KBM-7 (cell line): ENCODE results near the gene POC1B.
A peak's percentile ranks its signal among the peaks of the same experiment; 100 is the strongest.
"Not testable (repeated sequence)": the region's sequence is repeated elsewhere in the genome, so short reads cannot be mapped to it uniquely, and the experiment has no call there.

ENCODE experiments used
- DNase-seq: peaks from one replicate; pipeline ENCODE4 v3.0.0-alpha.2; 2015
- in situ Hi-C: fragments of 300-500 bp; cut with MboI; formaldehyde crosslinking; loops from 2 replicates; pipeline ENCODE4 v1.14.3; 2020; ENCODE audit warnings: low sequenced_read_pairs, low pct_unique_long_range_greater_than_20kb, mixed read lengths

POC1B gene

GRCh38 chr12:89474615-89475014 lies 51.2 kb downstream of the POC1B start:
- in situ Hi-C loops: loop anchor here (25.0 kb wide), 1 partner anchor 437 kb away; no protein-coding TSS in a partner anchor
- DNase-seq: no peak

GRCh38 chr12:89472508-89472907 lies 53.3 kb downstream of the POC1B start:
- in situ Hi-C loops: loop anchor here (25.0 kb wide), 1 partner anchor 435 kb away; no protein-coding TSS in a partner anchor
- DNase-seq: no peak

GRCh38 chr12:89470741-89471509 lies 54.9 kb downstream of the POC1B start:
- DNase-seq: peak; percentile 62

DNA sequence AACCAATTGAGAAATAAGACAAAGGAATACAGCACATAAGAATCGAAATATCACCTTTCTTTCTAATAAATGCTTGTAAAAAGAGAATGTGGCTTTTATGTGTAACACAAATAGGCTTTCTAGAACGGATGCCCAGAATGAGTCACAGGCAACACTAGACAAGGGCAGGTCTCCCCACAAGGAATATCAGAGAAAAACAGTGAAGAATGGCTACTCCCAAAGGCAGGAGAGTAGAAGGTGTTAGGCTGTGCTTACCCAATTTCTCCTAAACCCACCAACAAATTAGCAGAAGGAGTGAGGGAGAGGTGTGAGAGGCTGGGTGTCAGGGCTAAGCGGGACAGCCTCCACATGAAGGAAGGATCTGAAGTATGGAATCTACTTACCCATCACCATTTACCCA lies 56.5 kb downstream of the POC1B start:
- no peak for DNase-seq
- in situ Hi-C loops: loop anchor here (25.0 kb wide), 1 partner anchor 432 kb away; no protein-coding TSS in a partner anchor

More at GRCh38 chr12:89470741-89471509, 54.9 kb downstream of the POC1B start:
- in situ Hi-C loops: loop anchor here (25.0 kb wide), 1 partner anchor 434 kb away; no protein-coding TSS in a partner anchor

DNA sequence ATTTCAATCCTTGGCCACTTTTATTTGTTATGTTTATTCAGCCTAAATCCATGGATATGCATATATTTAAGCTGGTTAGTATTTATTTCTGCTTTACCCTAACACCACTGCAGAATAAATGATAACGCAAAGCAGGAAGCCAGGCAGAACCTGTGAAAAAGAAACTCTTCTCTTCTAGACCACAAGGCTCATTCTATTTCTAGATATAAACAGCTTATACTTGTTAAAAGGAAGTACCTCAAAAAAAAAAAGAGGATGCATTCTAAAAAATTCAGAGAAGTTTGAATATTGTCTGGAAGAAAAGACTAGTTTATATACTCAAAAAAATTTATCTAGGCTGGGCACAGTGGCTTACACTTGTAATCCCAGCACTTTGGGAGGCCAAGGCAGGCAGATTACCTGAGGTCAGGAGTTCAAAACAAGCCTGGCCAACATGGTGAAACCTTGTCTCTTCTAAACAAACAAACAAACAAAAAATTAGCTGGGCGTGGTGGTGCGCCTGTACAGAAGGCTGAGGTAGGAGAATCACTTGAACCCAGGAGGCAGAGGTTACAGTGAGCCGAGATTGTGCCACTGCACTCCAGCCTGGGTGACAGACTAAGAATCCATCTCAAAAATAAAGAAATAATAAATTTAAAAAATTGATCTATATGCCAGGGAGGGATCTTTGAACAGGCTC lies 57.1 kb downstream of the POC1B start:
- in situ Hi-C loops: loop anchor here (25.0 kb wide), 1 partner anchor 431 kb away; no protein-coding TSS in a partner anchor
- peak; percentile 45 for DNase-seq

- DNase-seq: peak; percentile 20
- in situ Hi-C loops: loop anchor here (25.0 kb wide), 1 partner anchor 431 kb away; no protein-coding TSS in a partner anchor
Observed at GRCh38 chr12:89468017-89468416, 57.8 kb downstream of the POC1B start.

GRCh38 chr12:89464974-89465592 lies 60.8 kb downstream of the POC1B start:
- no peak for DNase-seq
- in situ Hi-C loops: loop anchor here (25.0 kb wide), 1 partner anchor 428 kb away; no protein-coding TSS in a partner anchor

GRCh38 chr12:89461649-89462612 lies 63.9 kb downstream of the POC1B start:
- in situ Hi-C loops: loop anchor here (25.0 kb wide), 1 partner anchor 425 kb away; no protein-coding TSS in a partner anchor
- peak; percentile 84 for DNase-seq

DNA sequence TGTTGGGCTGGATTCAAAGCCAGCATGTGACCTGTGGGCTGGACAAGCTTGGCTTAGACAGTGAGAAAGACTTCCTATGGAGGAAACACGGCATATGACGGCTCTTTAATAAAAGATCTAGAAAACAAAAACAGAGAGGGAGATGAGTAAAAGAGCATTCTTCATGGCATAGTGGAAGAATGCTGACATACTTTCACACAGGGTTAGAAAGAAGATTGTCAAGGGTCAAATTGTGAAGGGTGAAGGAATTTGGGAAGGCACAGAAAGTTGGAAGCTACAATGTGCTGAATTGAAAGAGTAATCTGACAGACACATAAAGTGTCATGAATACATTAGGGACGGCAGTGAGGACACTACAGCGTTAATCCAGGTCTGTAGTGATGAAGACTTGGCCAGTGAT lies 64.7 kb downstream of the POC1B start:
- DNase-seq: no peak
- in situ Hi-C loops: loop anchor here (25.0 kb wide), 1 partner anchor 424 kb away; no protein-coding TSS in a partner anchor

DNA sequence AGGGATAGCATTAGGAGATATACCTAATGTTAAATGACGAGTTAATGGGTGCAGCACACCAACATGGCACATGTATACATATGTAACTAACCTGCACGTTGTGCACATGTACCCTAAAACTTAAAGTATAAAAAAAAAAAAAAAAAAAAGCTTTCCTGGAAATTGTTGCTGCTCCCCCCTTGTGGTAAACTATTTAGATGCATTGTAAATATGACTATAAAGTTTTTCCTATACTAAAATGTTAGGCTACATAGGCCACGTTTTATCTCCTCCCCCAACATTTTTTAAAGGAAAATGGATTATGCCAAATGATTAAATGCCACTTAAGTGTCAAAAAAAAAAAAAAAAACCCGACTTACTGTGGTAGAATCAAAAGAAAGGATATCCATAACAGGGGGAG lies 66.6 kb downstream of the POC1B start:
- DNase-seq: not testable (repeated sequence)
- in situ Hi-C loops: loop anchor here (25.0 kb wide), 1 partner anchor 422 kb away; no protein-coding TSS in a partner anchor

- in situ Hi-C loops: loop anchor here (25.0 kb wide), 1 partner anchor 419 kb away; no protein-coding TSS in a partner anchor
- DNase-seq: no peak
Observed at GRCh38 chr12:89456565-89456964, 69.3 kb downstream of the POC1B start.

- in situ Hi-C loops: loop anchor here (25.0 kb wide), 1 partner anchor 417 kb away; no protein-coding TSS in a partner anchor
- DNase-seq: no peak
Observed at GRCh38 chr12:89454080-89454848, 71.6 kb downstream of the POC1B start.

GRCh38 chr12:89453121-89453978 lies 72.5 kb downstream of the POC1B start:
- in situ Hi-C loops: loop anchor here (25.0 kb wide), 1 partner anchor 416 kb away; no protein-coding TSS in a partner anchor

GRCh38 chr12:89451841-89452251 lies 74.0 kb downstream of the POC1B start:
- peak; percentile 26 for DNase-seq
- in situ Hi-C loops: loop anchor here (25.0 kb wide), 1 partner anchor 415 kb away; no protein-coding TSS in a partner anchor

More at GRCh38 chr12:89453121-89453978, 72.5 kb downstream of the POC1B start:
- DNase-seq: no peak

DNA sequence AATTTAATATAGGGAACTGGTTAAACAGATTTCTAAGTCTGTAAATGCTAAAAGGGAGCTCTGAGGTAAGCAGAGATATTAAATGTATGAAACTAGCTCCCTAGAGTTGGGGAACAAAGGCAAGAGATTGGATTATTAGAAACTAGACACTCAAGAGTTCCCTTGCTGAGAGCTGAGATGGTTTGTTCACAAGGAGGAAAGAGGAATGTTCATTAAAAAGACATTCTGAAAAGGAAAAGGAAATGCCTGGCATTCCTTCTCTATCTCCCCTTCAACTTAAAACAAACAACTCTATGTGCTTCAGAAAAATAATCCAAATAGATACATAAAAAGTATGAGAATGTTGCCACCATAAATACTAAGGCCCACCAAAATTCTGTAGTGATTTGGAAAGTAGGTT lies 74.9 kb downstream of the POC1B start:
- DNase-seq: no peak
- in situ Hi-C loops: loop anchor here (25.0 kb wide), 1 partner anchor 414 kb away; no protein-coding TSS in a partner anchor

DNA sequence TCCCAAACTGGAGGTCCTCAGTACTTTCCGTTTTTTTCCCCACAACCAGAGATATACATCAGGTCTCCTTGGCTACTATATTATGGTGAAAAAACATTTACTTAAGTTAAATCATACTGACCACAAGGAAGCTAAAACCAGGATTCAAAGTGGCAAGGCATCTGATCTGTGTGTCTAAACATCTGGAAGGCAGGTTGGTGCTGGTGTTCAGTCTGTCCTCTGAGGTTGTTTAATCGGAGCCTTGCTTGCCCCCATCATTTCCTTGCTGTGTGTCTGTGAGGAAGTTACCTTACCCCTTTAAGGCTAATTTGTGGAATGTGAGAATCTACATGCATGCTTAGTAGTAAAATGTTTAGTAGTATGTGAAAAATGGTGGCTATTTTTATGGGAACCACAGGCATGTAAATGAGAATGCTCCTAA lies 76.9 kb downstream of the POC1B start:
- in situ Hi-C loops: no loop called here
- no peak for DNase-seq
